ENCODE data around the gene PLD4. TPM values are rescaled to one million over a fixed set of nuclear protein-coding genes. Genes with fewer than 3 reads are reported as not detected.

Gene PLD4
- total RNA-seq, 2 donors from 2014 or later: 1.2 to 5.4 TPM

DNA sequence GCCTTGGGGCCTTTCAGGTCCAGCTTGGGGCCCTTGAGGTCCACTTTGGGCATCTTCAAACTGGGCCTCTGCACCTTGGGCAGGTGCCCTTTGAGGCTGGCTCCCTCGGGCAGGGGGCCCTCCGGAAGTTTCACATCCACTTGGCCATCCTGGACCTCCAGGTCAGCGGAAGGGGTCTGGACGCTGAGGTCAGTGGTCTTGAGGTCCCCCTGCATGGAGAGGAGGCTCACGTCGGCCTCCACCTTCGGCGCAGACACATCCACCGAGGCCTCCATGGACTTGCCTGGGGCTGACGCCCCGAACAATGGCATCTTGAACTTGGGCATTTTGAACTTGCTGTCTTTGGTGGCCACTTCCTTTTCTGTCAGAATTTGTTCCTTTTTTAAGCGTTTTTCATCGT is 28.4 kb downstream of the PLD4 start:
- intact Hi-C loops (cut with DNase I): no loop called here
- Histone ChIP-seq H3K4me3 (no peak overlapping the region), H3K27me3 (replicated peaks; ENCODE audit: insufficient read depth) (no peaks in the 10 kb centered on the region), H3K36me3 (no peaks in the 10 kb centered on the region), H3K4me1 (replicated peaks) (no peaks in the 10 kb centered on the region), H3K9me3 (no peaks in the 10 kb centered on the region), H3K27ac (no peak overlapping the region)
- TF ChIP-seq, protein P1, sequence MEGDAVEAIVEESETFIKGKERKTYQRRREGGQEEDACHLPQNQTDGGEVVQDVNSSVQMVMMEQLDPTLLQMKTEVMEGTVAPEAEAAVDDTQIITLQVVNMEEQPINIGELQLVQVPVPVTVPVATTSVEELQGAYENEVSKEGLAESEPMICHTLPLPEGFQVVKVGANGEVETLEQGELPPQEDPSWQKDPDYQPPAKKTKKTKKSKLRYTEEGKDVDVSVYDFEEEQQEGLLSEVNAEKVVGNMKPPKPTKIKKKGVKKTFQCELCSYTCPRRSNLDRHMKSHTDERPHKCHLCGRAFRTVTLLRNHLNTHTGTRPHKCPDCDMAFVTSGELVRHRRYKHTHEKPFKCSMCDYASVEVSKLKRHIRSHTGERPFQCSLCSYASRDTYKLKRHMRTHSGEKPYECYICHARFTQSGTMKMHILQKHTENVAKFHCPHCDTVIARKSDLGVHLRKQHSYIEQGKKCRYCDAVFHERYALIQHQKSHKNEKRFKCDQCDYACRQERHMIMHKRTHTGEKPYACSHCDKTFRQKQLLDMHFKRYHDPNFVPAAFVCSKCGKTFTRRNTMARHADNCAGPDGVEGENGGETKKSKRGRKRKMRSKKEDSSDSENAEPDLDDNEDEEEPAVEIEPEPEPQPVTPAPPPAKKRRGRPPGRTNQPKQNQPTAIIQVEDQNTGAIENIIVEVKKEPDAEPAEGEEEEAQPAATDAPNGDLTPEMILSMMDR (IDR thresholded peaks at IDR 0.05): no peak
- TF ChIP-seq POLR2AphosphoS5 (IDR thresholded peaks at IDR 0.05) (no peak), POLR2A (IDR thresholded peaks at IDR 0.05) (no peak)
- no peak for DNase-seq (ENCODE audit: low spot score)
- WGBS: 94% methylated on average over 13 of the region's 13 CpGs

DNA sequence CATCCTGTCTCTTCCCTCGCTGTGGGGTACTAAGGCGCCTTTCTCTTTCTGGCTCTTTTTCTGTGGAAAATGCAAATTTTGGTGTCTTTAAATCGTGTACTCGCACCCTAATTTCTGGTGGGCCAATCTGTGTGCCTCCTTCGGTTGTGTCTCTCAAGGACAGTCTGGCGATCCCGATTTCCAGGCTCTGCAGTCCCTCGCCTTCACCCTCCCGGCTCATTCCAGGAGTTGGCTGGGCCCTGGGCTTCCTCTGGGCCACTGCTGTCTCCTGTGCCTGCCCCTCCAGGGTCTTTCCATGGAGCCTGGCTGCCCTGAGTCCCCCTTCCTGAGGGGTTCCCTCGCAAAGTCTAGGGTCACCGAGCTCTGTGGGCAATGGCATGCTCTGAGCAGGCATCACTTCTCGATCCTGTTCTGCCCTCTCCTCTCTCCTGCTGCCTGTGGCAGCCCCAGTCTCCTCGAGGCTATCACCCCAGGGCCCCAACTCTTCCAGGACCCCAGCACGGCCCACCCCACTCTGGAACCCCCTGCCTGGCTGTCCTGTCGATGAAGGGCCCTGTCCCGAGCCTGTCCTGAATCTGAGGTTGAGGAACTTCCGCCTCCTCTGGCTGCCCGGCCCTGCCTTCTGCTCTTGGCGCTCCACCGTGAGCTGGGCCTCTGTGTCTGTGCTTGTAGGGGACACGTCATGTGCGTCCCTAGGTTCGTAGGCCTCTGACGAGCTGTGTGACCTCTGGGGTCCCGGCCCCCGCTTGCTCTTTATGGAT is 29.4 kb downstream of the PLD4 start:
- Histone ChIP-seq H3K36me3 (no peaks in the 10 kb centered on the region), H3K27me3 (replicated peaks; ENCODE audit: insufficient read depth) (no peaks in the 10 kb centered on the region), H3K9me3 (no peaks in the 10 kb centered on the region), H3K4me3 (no peak overlapping the region), H3K27ac (no peak overlapping the region), H3K4me1 (replicated peaks) (no peaks in the 10 kb centered on the region)
- TF ChIP-seq, protein P1 (IDR thresholded peaks at IDR 0.05): no peak
- TF ChIP-seq POLR2A (IDR thresholded peaks at IDR 0.05): no peak
- TF ChIP-seq POLR2AphosphoS5 (IDR thresholded peaks at IDR 0.05): no peak
- WGBS: 88% methylated on average over 26 of the region's 26 CpGs
- intact Hi-C loops (cut with DNase I): no loop called here
- no peak for DNase-seq (ENCODE audit: low spot score)

DNA sequence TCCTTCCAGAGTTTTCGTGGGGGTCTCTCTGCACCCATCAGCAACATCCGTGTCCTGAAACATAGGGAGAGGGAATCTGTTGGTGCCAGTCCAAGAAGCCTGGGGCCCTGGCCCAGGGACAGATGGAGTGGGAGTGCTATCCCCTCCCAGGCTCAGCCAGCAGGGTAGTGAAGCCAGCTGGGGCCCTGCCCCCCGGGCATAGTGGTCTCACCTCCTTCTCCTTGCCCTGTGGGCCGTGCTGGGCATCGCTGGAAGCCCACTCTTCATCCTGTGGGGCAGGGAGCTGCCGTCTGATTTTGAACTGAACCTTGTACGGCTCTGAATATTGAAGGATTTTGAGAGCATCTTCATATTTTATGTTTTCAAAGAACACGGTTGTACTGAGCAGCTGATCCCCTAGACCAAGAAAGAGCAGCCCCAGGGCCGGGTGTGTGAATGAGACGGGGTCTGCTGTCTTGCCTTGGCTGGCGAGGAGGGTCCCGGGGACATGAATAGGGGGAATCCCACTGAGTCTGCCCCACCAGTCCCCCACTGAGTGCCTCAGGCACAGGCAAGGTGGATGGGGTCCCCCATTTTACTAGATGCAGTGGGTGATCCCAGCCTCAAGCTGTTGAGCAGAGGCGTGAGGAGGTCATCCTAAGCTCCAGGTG is 30.2 kb downstream of the PLD4 start:
- Histone ChIP-seq H3K27me3 (replicated peaks; ENCODE audit: insufficient read depth) (no peaks in the 10 kb centered on the region), H3K9me3 (no peaks in the 10 kb centered on the region), H3K4me3 (no peak overlapping the region), H3K36me3 (no peaks in the 10 kb centered on the region), H3K4me1 (replicated peaks) (no peaks in the 10 kb centered on the region), H3K27ac (no peak overlapping the region)
- TF ChIP-seq, protein P1 (IDR thresholded peaks at IDR 0.05): no peak
- TF ChIP-seq POLR2AphosphoS5 (IDR thresholded peaks at IDR 0.05) (no peak), POLR2A (IDR thresholded peaks at IDR 0.05) (no peak)
- intact Hi-C loops (cut with DNase I): no loop called here
- WGBS: 85% methylated on average over 13 of the region's 13 CpGs
- DNase-seq (ENCODE audit: low spot score): no peak

DNA sequence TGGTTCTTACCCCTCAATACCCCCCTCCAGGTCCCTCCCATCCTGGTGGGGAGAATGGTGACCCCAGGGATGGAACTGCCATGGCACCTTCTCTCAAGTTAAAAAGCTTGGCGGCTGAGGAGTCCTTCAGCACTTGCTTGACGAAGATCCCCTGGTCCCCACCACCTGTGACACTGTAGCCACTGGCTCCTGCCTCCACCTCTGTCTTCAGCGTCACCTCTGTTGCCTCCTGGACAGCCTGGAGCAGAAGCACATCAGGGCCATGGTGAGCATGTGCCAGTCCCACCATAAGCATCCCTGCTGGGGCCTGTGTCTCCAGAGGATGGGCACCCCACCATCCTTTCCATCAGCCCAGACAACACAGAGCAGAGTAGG is 30.7 kb downstream of the PLD4 start:
- TF ChIP-seq, protein P1 (IDR thresholded peaks at IDR 0.05): no peak
- no peak for TF ChIP-seq POLR2AphosphoS5 (IDR thresholded peaks at IDR 0.05)
- TF ChIP-seq POLR2A (IDR thresholded peaks at IDR 0.05): no peak
- Histone ChIP-seq H3K27ac (no peak overlapping the region), H3K36me3 (no peaks in the 10 kb centered on the region), H3K4me1 (replicated peaks) (no peaks in the 10 kb centered on the region), H3K27me3 (replicated peaks; ENCODE audit: insufficient read depth) (no peaks in the 10 kb centered on the region), H3K4me3 (no peak overlapping the region), H3K9me3 (no peaks in the 10 kb centered on the region)
- intact Hi-C loops (cut with DNase I): no loop called here
- DNase-seq (ENCODE audit: low spot score): no peak
- WGBS: 90% methylated on average over 3 of the region's 3 CpGs
